ENCODE data around the gene UMOD. TPM values are rescaled to one million over a fixed set of nuclear protein-coding genes. Genes with fewer than 3 reads are reported as not detected.

UMOD gene
- total RNA-seq, 1 donor: not detected

DNA sequence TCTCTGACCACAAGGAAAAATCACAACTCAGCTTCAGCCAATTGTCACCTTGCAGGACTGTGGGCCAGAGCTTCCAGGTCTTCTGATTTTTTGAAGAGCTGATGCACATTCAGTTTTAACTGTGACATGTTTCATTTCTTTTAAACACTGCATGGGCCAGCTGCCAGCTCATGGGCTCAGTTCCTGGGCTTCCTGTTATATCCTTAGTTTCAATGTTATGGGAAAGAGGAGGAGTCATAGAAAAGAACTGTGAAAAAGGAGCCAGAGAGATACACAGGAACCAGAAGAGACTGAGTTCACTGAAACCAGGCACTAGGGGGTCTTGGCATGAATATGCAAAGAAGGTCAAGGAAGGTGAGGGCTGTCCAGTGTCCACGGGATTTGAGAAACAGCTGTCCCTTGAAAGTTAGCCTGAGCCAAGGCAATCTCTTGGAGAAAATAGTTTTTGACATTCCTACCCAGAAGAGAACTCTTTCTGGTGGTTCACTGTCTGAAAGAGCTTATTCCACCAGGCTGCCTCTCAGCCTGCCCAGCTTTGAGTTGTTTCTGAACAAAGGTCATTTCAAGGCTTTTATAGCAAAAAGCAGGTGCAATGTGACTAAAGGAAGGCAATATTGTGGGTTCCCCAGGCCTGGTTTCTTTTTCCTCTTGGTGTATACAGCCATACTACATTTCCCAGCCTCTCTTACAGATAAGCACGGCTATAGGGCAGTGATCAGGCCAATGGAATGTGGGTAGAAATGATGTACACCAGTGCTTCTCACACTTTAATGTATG lies 41.5 kb upstream of the UMOD start:
- H3K4me2 ChIP-seq (ENCODE audit: insufficient read depth, low read length): no peak overlapping the region
- H3K9me3 ChIP-seq (ENCODE audit: low read depth, low read length): no peaks in the 10 kb centered on the region
- no peaks in the 10 kb centered on the region for H3K4me1 ChIP-seq (ENCODE audit: insufficient read depth, low read length)
- no peaks in the 10 kb centered on the region for H3K27me3 ChIP-seq (ENCODE audit: insufficient read depth, low read length)
- H3K79me2 ChIP-seq (ENCODE audit: insufficient read depth, low read length): no peaks in the 10 kb centered on the region
- H2AFZ ChIP-seq (ENCODE audit: low read length): no peak overlapping the region
- H3K4me3 ChIP-seq (ENCODE audit: insufficient read depth, low read length): no peak overlapping the region
- TF ChIP-seq, protein P1, sequence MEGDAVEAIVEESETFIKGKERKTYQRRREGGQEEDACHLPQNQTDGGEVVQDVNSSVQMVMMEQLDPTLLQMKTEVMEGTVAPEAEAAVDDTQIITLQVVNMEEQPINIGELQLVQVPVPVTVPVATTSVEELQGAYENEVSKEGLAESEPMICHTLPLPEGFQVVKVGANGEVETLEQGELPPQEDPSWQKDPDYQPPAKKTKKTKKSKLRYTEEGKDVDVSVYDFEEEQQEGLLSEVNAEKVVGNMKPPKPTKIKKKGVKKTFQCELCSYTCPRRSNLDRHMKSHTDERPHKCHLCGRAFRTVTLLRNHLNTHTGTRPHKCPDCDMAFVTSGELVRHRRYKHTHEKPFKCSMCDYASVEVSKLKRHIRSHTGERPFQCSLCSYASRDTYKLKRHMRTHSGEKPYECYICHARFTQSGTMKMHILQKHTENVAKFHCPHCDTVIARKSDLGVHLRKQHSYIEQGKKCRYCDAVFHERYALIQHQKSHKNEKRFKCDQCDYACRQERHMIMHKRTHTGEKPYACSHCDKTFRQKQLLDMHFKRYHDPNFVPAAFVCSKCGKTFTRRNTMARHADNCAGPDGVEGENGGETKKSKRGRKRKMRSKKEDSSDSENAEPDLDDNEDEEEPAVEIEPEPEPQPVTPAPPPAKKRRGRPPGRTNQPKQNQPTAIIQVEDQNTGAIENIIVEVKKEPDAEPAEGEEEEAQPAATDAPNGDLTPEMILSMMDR (IDR thresholded peaks at IDR 0.05; ENCODE audit: extremely low read depth, low read depth, low read length): no peak
- no peak for DNase-seq (ENCODE audit: insufficient read length, low spot score, missing footprints)
- H4K20me1 ChIP-seq (ENCODE audit: insufficient read depth, low read length): no peaks in the 10 kb centered on the region
- no peaks in the 10 kb centered on the region for H3K36me3 ChIP-seq (ENCODE audit: insufficient read depth, low read length)
- H3K27ac ChIP-seq (ENCODE audit: low read depth, low read length): no peak overlapping the region

GRCh38 chr16:20391045-20391444 lies 38.5 kb upstream of the UMOD start:
- no peaks in the 10 kb centered on the region for H3K4me1 ChIP-seq (ENCODE audit: insufficient read depth, low read length)
- no peak for DNase-seq (ENCODE audit: insufficient read length, low spot score, missing footprints)
- no peak overlapping the region for H3K4me3 ChIP-seq (ENCODE audit: insufficient read depth, low read length)
- no peaks in the 10 kb centered on the region for H3K27me3 ChIP-seq (ENCODE audit: insufficient read depth, low read length)
- no peak overlapping the region for H3K27ac ChIP-seq (ENCODE audit: low read depth, low read length)
- no peaks in the 10 kb centered on the region for H4K20me1 ChIP-seq (ENCODE audit: insufficient read depth, low read length)
- H3K79me2 ChIP-seq (ENCODE audit: insufficient read depth, low read length): no peaks in the 10 kb centered on the region
- TF ChIP-seq, protein P1 (IDR thresholded peaks at IDR 0.05; ENCODE audit: extremely low read depth, low read depth, low read length): no peak
- no peak overlapping the region for H3K4me2 ChIP-seq (ENCODE audit: insufficient read depth, low read length)
- H3K36me3 ChIP-seq (ENCODE audit: insufficient read depth, low read length): no peaks in the 10 kb centered on the region
- no peak overlapping the region for H2AFZ ChIP-seq (ENCODE audit: low read length)
- H3K9me3 ChIP-seq (ENCODE audit: low read depth, low read length): no peaks in the 10 kb centered on the region

GRCh38 chr16:20388854-20389253 lies 36.3 kb upstream of the UMOD start:
- no peak overlapping the region for H3K4me3 ChIP-seq (ENCODE audit: insufficient read depth, low read length)
- no peaks in the 10 kb centered on the region for H3K27me3 ChIP-seq (ENCODE audit: insufficient read depth, low read length)
- no peak overlapping the region for H2AFZ ChIP-seq (ENCODE audit: low read length)
- TF ChIP-seq, protein P1 (IDR thresholded peaks at IDR 0.05; ENCODE audit: extremely low read depth, low read depth, low read length): no peak
- no peak for DNase-seq (ENCODE audit: insufficient read length, low spot score, missing footprints)
- H3K9me3 ChIP-seq (ENCODE audit: low read depth, low read length): no peaks in the 10 kb centered on the region
- H3K36me3 ChIP-seq (ENCODE audit: insufficient read depth, low read length): no peaks in the 10 kb centered on the region
- no peaks in the 10 kb centered on the region for H3K79me2 ChIP-seq (ENCODE audit: insufficient read depth, low read length)
- H3K4me2 ChIP-seq (ENCODE audit: insufficient read depth, low read length): no peak overlapping the region
- no peaks in the 10 kb centered on the region for H3K4me1 ChIP-seq (ENCODE audit: insufficient read depth, low read length)
- no peaks in the 10 kb centered on the region for H4K20me1 ChIP-seq (ENCODE audit: insufficient read depth, low read length)
- H3K27ac ChIP-seq (ENCODE audit: low read depth, low read length): no peak overlapping the region

DNA sequence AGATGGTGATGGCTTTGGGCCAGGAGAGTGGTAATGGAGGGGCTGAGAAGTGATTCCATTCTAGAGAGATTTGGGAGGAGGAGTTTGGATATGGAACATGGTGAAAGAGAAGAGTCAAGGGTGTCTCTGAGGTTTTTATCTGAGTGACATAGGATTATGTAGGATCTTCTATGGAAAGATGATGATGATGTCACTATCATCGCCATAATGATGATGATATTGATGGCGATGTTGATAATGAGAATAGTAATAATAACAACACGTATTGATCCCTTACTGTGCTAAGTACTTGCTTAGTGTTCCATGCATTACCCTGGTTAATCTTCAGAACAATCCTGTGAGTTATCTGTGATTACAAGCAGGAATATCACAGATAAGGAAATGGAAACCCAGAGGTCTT lies 35.5 kb upstream of the UMOD start:
- no peak overlapping the region for H3K4me2 ChIP-seq (ENCODE audit: insufficient read depth, low read length)
- no peaks in the 10 kb centered on the region for H3K9me3 ChIP-seq (ENCODE audit: low read depth, low read length)
- no peaks in the 10 kb centered on the region for H3K4me1 ChIP-seq (ENCODE audit: insufficient read depth, low read length)
- no peaks in the 10 kb centered on the region for H3K36me3 ChIP-seq (ENCODE audit: insufficient read depth, low read length)
- no peaks in the 10 kb centered on the region for H3K79me2 ChIP-seq (ENCODE audit: insufficient read depth, low read length)
- no peaks in the 10 kb centered on the region for H3K27me3 ChIP-seq (ENCODE audit: insufficient read depth, low read length)
- TF ChIP-seq, protein P1 (IDR thresholded peaks at IDR 0.05; ENCODE audit: extremely low read depth, low read depth, low read length): no peak
- no peak overlapping the region for H3K4me3 ChIP-seq (ENCODE audit: insufficient read depth, low read length)
- no peak for DNase-seq (ENCODE audit: insufficient read length, low spot score, missing footprints)
- H2AFZ ChIP-seq (ENCODE audit: low read length): no peak overlapping the region
- no peak overlapping the region for H3K27ac ChIP-seq (ENCODE audit: low read depth, low read length)
- no peaks in the 10 kb centered on the region for H4K20me1 ChIP-seq (ENCODE audit: insufficient read depth, low read length)

All from osteoblast (primary cell).